ENCODE results near the gene SLC1A1. TPM values are rescaled to one million over a fixed set of nuclear protein-coding genes. Genes with fewer than 3 reads are reported as not detected.

Gene SLC1A1
- 0.14 TPM in 1 of 2 replicates, not detected in the other for total RNA-seq

GRCh38 chr9:4489919-4490704 is at the start of gene SLC1A1:
Gene SLC1A1 (plus strand): TSS chr9:4490468. CDS start chr9:4490680, 212 bp downstream.
- no peaks in the 10 kb centered on the region for H3K36me3 Mint-ChIP-seq (ENCODE audit: low read depth)
- no peak within 1 kb of the TSS for H3K27ac Mint-ChIP-seq
- no peak for DNase-seq (ENCODE audit: low spot score)
- H3K27me3 Mint-ChIP-seq (ENCODE audit: low read depth) = peaks cover 63% of the 10 kb centered on the region
- H3K4me3 Mint-ChIP-seq (ENCODE audit: low read depth) = peak within 1 kb of the TSS; percentile 74
- H3K4me1 Mint-ChIP-seq (ENCODE audit: low read depth) = peaks cover 11% of the 10 kb centered on the region
- no peaks in the 10 kb centered on the region for H3K9me3 Mint-ChIP-seq
- intact Hi-C loops (cut with micrococcal nuclease) = loop anchor here (10.0 kb wide), 1 partner anchor 185 kb away; the partner anchor contains the start of gene GLIS3

GRCh38 chr9:4442806-4443205 is 47.5 kb upstream of the SLC1A1 start:
- Mint-ChIP-seq H3K9me3 (peaks cover 3% of the 10 kb centered on the region), H3K4me1 (ENCODE audit: low read depth) (no peaks in the 10 kb centered on the region), H3K27ac (no peak overlapping the region), H3K4me3 (ENCODE audit: low read depth) (no peak overlapping the region), H3K36me3 (ENCODE audit: low read depth) (no peaks in the 10 kb centered on the region), H3K27me3 (ENCODE audit: low read depth) (peaks cover 19% of the 10 kb centered on the region)
- intact Hi-C loops (cut with micrococcal nuclease) = no loop called here
- DNase-seq (ENCODE audit: low spot score) = no peak

- Mint-ChIP-seq H3K4me1 (ENCODE audit: low read depth) (no peaks in the 10 kb centered on the region), H3K36me3 (ENCODE audit: low read depth) (no peaks in the 10 kb centered on the region), H3K27ac (no peak overlapping the region), H3K4me3 (ENCODE audit: low read depth) (no peak overlapping the region), H3K27me3 (ENCODE audit: low read depth) (peaks cover 19% of the 10 kb centered on the region), H3K9me3 (peaks cover 3% of the 10 kb centered on the region)
- intact Hi-C loops (cut with micrococcal nuclease) = no loop called here
- no peak for DNase-seq (ENCODE audit: low spot score)
Measured at GRCh38 chr9:4443439-4443838, 46.8 kb upstream of the SLC1A1 start.

- Mint-ChIP-seq H3K36me3 (ENCODE audit: low read depth) (no peaks in the 10 kb centered on the region), H3K4me3 (ENCODE audit: low read depth) (no peak overlapping the region), H3K27me3 (ENCODE audit: low read depth) (peaks cover 7% of the 10 kb centered on the region), H3K9me3 (no peaks in the 10 kb centered on the region), H3K4me1 (ENCODE audit: low read depth) (peaks cover 7% of the 10 kb centered on the region), H3K27ac (no peak overlapping the region)
- intact Hi-C loops (cut with micrococcal nuclease) = no loop called here
- DNase-seq (ENCODE audit: low spot score) = no peak
Measured at GRCh38 chr9:4461437-4461836, 28.8 kb upstream of the SLC1A1 start.

- H3K27ac Mint-ChIP-seq = no peak overlapping the region
- peaks cover 7% of the 10 kb centered on the region for H3K27me3 Mint-ChIP-seq (ENCODE audit: low read depth)
- H3K36me3 Mint-ChIP-seq (ENCODE audit: low read depth) = no peaks in the 10 kb centered on the region
- H3K4me3 Mint-ChIP-seq (ENCODE audit: low read depth) = no peak overlapping the region
- H3K4me1 Mint-ChIP-seq (ENCODE audit: low read depth) = peaks cover 7% of the 10 kb centered on the region
- intact Hi-C loops (cut with micrococcal nuclease) = no loop called here
- DNase-seq (ENCODE audit: low spot score) = no peak
- H3K9me3 Mint-ChIP-seq = no peaks in the 10 kb centered on the region
Measured at GRCh38 chr9:4463824-4464223, 26.4 kb upstream of the SLC1A1 start.

GRCh38 chr9:4464911-4465513 is 25.3 kb upstream of the SLC1A1 start:
- H3K27ac Mint-ChIP-seq = no peak overlapping the region
- peaks cover 7% of the 10 kb centered on the region for H3K4me1 Mint-ChIP-seq (ENCODE audit: low read depth)
- no peak for DNase-seq (ENCODE audit: low spot score)
- H3K4me3 Mint-ChIP-seq (ENCODE audit: low read depth) = no peak overlapping the region
- intact Hi-C loops (cut with micrococcal nuclease) = no loop called here
- no peaks in the 10 kb centered on the region for H3K9me3 Mint-ChIP-seq
- H3K27me3 Mint-ChIP-seq (ENCODE audit: low read depth) = peaks cover 7% of the 10 kb centered on the region
- no peaks in the 10 kb centered on the region for H3K36me3 Mint-ChIP-seq (ENCODE audit: low read depth)

GRCh38 chr9:4465910-4466309 is 24.4 kb upstream of the SLC1A1 start:
- intact Hi-C loops (cut with micrococcal nuclease) = no loop called here
- Mint-ChIP-seq H3K27ac (no peak overlapping the region), H3K36me3 (ENCODE audit: low read depth) (no peaks in the 10 kb centered on the region), H3K4me1 (ENCODE audit: low read depth) (peaks cover 7% of the 10 kb centered on the region), H3K9me3 (no peaks in the 10 kb centered on the region), H3K4me3 (ENCODE audit: low read depth) (no peak overlapping the region), H3K27me3 (ENCODE audit: low read depth) (peaks cover 7% of the 10 kb centered on the region)
- no peak for DNase-seq (ENCODE audit: low spot score)

GRCh38 chr9:4475301-4475700 is 15.0 kb upstream of the SLC1A1 start:
- Mint-ChIP-seq H3K27me3 (ENCODE audit: low read depth) (peaks cover 4% of the 10 kb centered on the region), H3K4me1 (ENCODE audit: low read depth) (no peaks in the 10 kb centered on the region), H3K27ac (no peak overlapping the region)

GRCh38 chr9:4486176-4486575 is 4.1 kb upstream of the SLC1A1 start:
- Mint-ChIP-seq H3K36me3 (ENCODE audit: low read depth) (no peaks in the 10 kb centered on the region), H3K4me1 (ENCODE audit: low read depth) (peaks cover 8% of the 10 kb centered on the region)

More at GRCh38 chr9:4475301-4475700, 15.0 kb upstream of the SLC1A1 start:
- peaks cover 4% of the 10 kb centered on the region for H3K9me3 Mint-ChIP-seq
- no peak overlapping the region for H3K4me3 Mint-ChIP-seq (ENCODE audit: low read depth)
- no peaks in the 10 kb centered on the region for H3K36me3 Mint-ChIP-seq (ENCODE audit: low read depth)
- DNase-seq (ENCODE audit: low spot score) = no peak
- intact Hi-C loops (cut with micrococcal nuclease) = no loop called here

GRCh38 chr9:4489562-4489918 is 728 bp upstream of the SLC1A1 start:
- intact Hi-C loops (cut with micrococcal nuclease) = no loop called here
- Mint-ChIP-seq H3K4me3 (ENCODE audit: low read depth) (peak overlapping the region; percentile 69), H3K27ac (no peak overlapping the region), H3K27me3 (ENCODE audit: low read depth) (peaks cover 58% of the 10 kb centered on the region), H3K9me3 (no peaks in the 10 kb centered on the region), H3K36me3 (ENCODE audit: low read depth) (no peaks in the 10 kb centered on the region), H3K4me1 (ENCODE audit: low read depth) (peaks cover 11% of the 10 kb centered on the region)
- no peak for DNase-seq (ENCODE audit: low spot score)

More at GRCh38 chr9:4486176-4486575, 4.1 kb upstream of the SLC1A1 start:
- Mint-ChIP-seq H3K9me3 (no peaks in the 10 kb centered on the region), H3K27me3 (ENCODE audit: low read depth) (peaks cover 33% of the 10 kb centered on the region), H3K27ac (no peak overlapping the region), H3K4me3 (ENCODE audit: low read depth) (no peak overlapping the region)
- DNase-seq (ENCODE audit: low spot score) = no peak
- intact Hi-C loops (cut with micrococcal nuclease) = no loop called here

- intact Hi-C loops (cut with micrococcal nuclease) = loop anchor here (10.0 kb wide), 1 partner anchor 186 kb away; the partner anchor contains the start of gene GLIS3
Measured at GRCh38 chr9:4490705-4491625, 697 bp downstream of the SLC1A1 start.

GRCh38 chr9:4491626-4491975 is 1.3 kb downstream of the SLC1A1 start:
- intact Hi-C loops (cut with micrococcal nuclease) = loop anchor here (10.0 kb wide), 1 partner anchor 187 kb away; the partner anchor contains the start of gene GLIS3
- Mint-ChIP-seq H3K9me3 (no peaks in the 10 kb centered on the region), H3K4me1 (ENCODE audit: low read depth) (peaks cover 7% of the 10 kb centered on the region), H3K27me3 (ENCODE audit: low read depth) (peaks cover 72% of the 10 kb centered on the region), H3K36me3 (ENCODE audit: low read depth) (no peaks in the 10 kb centered on the region), H3K27ac (no peak overlapping the region), H3K4me3 (ENCODE audit: low read depth) (peak overlapping the region; percentile 74)
- no peak for DNase-seq (ENCODE audit: low spot score)

More at GRCh38 chr9:4490705-4491625, 697 bp downstream of the SLC1A1 start:
- peaks cover 11% of the 10 kb centered on the region for H3K4me1 Mint-ChIP-seq (ENCODE audit: low read depth)
- no peaks in the 10 kb centered on the region for H3K36me3 Mint-ChIP-seq (ENCODE audit: low read depth)
- DNase-seq (ENCODE audit: low spot score) = no peak
- H3K9me3 Mint-ChIP-seq = no peaks in the 10 kb centered on the region
- no peak overlapping the region for H3K27ac Mint-ChIP-seq
- H3K27me3 Mint-ChIP-seq (ENCODE audit: low read depth) = peaks cover 70% of the 10 kb centered on the region
- peak overlapping the region; percentile 74 for H3K4me3 Mint-ChIP-seq (ENCODE audit: low read depth)
